ENCODE measurements around the gene TMEM150B.

DNA sequence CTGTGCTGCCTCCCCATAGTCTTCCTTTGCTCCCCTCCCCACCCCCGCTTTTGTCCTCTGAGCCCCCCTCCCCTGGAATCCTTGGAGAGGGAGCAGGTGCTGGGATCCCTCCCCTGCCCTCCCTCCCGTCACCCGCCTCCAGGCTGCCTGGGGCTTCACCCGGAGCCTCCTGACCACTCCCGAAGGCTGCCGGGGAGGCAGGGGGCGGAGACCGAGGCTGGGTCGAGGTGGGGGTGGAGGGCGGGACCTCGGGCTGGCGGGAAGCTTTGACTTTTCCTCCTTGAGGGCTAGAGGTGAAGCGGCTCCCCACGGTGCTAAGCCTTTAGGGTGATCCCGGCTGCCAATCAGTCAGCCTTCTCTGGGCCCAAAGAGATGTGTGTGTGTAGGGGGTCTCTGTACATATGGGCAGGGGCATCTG is 16.0 kb upstream of the TMEM150B start:
- TF ChIP-seq, protein P1, sequence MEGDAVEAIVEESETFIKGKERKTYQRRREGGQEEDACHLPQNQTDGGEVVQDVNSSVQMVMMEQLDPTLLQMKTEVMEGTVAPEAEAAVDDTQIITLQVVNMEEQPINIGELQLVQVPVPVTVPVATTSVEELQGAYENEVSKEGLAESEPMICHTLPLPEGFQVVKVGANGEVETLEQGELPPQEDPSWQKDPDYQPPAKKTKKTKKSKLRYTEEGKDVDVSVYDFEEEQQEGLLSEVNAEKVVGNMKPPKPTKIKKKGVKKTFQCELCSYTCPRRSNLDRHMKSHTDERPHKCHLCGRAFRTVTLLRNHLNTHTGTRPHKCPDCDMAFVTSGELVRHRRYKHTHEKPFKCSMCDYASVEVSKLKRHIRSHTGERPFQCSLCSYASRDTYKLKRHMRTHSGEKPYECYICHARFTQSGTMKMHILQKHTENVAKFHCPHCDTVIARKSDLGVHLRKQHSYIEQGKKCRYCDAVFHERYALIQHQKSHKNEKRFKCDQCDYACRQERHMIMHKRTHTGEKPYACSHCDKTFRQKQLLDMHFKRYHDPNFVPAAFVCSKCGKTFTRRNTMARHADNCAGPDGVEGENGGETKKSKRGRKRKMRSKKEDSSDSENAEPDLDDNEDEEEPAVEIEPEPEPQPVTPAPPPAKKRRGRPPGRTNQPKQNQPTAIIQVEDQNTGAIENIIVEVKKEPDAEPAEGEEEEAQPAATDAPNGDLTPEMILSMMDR (IDR thresholded peaks at IDR 0.05; ENCODE audit: insufficient read depth, low read depth, low read length) = no peak
- TF ChIP-seq EZH2 (IDR thresholded peaks at IDR 0.05; ENCODE audit: insufficient read depth, low read length) = no peak

All from astrocyte (in vitro differentiated cells and primary cell).